MCF 10A (cell line): ENCODE measurements around the gene PLA2G3. TPM values are rescaled to one million over a fixed set of nuclear protein-coding genes. Genes with fewer than 3 reads are reported as not detected.

Experiments used
- BruUV-seq: library from RNA; stranded (reverse); fragments of 400-500 nt; replicated peaks from 2 replicates; lab custom pipeline; 2021; lab: Mats Ljungman, UMichigan
- CTCF ChIA-PET: fragments of 300-600 bp; sonication (Branson Sonifier 250); formaldehyde crosslinking; extraction: SDS; loops from one replicate; lab custom pipeline; 2021; ENCODE audit warnings: antibody characterized with exemption, inconsistent platforms; lab: Yijun Ruan, JAX
- POLR2A ChIA-PET: fragments of 300-600, 350-650 bp; sonication (Branson Sonifier 250); formaldehyde crosslinking; extraction: SDS; loops from one replicate; lab custom pipeline; 2020; ENCODE audit warnings: antibody characterized with exemption, inconsistent platforms; lab: Yijun Ruan, JAX
- DNase-seq: peaks from one replicate; pipeline ENCODE4 v3.0.0-alpha.2; 2018; ENCODE audit not compliant: unreplicated experiment
- H3K27ac Mint-ChIP-seq: one replicate; pipeline ENCODE4 v1.8.0; 2022; ENCODE audit warnings: mild to moderate bottlenecking, low read depth, mixed read lengths; ENCODE audit not compliant: unreplicated experiment
- H3K27me3 Mint-ChIP-seq: one replicate; pipeline ENCODE4 v1.8.0; 2022; ENCODE audit warnings: mixed read lengths; ENCODE audit not compliant: insufficient read depth, unreplicated experiment
- H3K36me3 Mint-ChIP-seq: one replicate; pipeline ENCODE4 v1.8.0; 2022; ENCODE audit warnings: mild to moderate bottlenecking, moderate library complexity, mixed read lengths; ENCODE audit not compliant: insufficient read depth, unreplicated experiment
- H3K4me1 Mint-ChIP-seq: one replicate; pipeline ENCODE4 v1.8.0; 2022; ENCODE audit warnings: mixed read lengths; ENCODE audit not compliant: insufficient read depth, unreplicated experiment
- H3K4me3 Mint-ChIP-seq: one replicate; pipeline ENCODE4 v1.8.0; 2022; ENCODE audit warnings: mild to moderate bottlenecking, moderate library complexity, mixed read lengths; ENCODE audit not compliant: unreplicated experiment
- H3K9me3 Mint-ChIP-seq: one replicate; pipeline ENCODE4 v1.8.0; 2022; ENCODE audit warnings: mixed read lengths; ENCODE audit not compliant: unreplicated experiment
- CTCF ChIP-seq: fragments of 200-600 bp; IDR thresholded peaks from one replicate; pipeline ENCODE4 v1.8.0; 2022; ENCODE audit warnings: antibody characterized with exemption, mild to moderate bottlenecking; ENCODE audit not compliant: unreplicated experiment
- intact Hi-C: fragments of 100-400 bp; cut with micrococcal nuclease; formaldehyde crosslinking; loops from 2 replicates; pipeline ENCODE4 v1.14.1; 2022
- total RNA-seq: library from RNA; stranded (reverse); gene quantifications from 2 replicates; pipeline ENCODE4 v1.2.3, GENCODE V29; 2022

Gene PLA2G3
- total RNA-seq, 1 experiment from 2014 or later = not detected

DNA sequence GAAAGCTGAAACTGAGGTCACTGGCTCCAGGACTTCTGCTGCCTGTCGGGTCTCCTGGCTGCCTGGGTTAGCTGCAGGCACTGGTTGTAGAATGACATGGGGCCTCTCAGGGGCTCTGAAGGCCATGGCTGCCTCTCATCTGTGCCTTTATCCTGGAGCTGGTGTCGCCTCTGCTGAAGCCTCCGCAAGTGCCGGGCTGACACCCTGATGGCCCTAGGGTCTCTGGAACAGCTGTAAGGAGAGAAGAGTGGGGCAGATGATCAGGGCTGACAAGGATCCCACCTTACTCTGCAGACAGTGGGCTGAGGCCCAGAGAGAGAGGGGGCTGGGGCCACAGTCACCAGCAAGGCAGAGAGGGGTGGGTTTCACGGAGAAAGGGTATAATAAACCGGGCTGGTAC is 4.6 kb downstream of the PLA2G3 start:
- no peaks in the 10 kb centered on the region for H3K9me3 Mint-ChIP-seq
- intact Hi-C loops = no loop called here
- TF ChIP-seq CTCF = no peak
- no peak overlapping the region for H3K4me3 Mint-ChIP-seq
- BruUV-seq = no TSS peak
- no peaks in the 10 kb centered on the region for H3K27me3 Mint-ChIP-seq
- ChIA-PET CTCF (no interaction called here), POLR2A (interaction anchor here (0.6 to 0.9 kb wide), 2 partner anchors 52 to 436 kb away, joined by 3 read pairs; no protein-coding TSS in a partner anchor)
- no peak for DNase-seq
- H3K4me1 Mint-ChIP-seq = no peaks in the 10 kb centered on the region
- no peaks in the 10 kb centered on the region for H3K36me3 Mint-ChIP-seq
- H3K27ac Mint-ChIP-seq = peak overlapping the region; percentile 52

- Mint-ChIP-seq H3K9me3 (no peaks in the 10 kb centered on the region), H3K27ac (no peak overlapping the region), H3K4me3 (no peak overlapping the region), H3K4me1 (no peaks in the 10 kb centered on the region), H3K27me3 (no peaks in the 10 kb centered on the region), H3K36me3 (no peaks in the 10 kb centered on the region)
- no TSS peak for BruUV-seq
- ChIA-PET CTCF (interaction anchor here (0.6 kb wide), 2 partner anchors 27 to 158 kb away, joined by 3 read pairs; partner anchors contain the start of gene SELENOM), POLR2A (no interaction called here)
- TF ChIP-seq CTCF = no peak
- no peak for DNase-seq
- intact Hi-C loops = no loop called here
Measured at GRCh38 chr22:31134688-31135087, 5.6 kb downstream of the PLA2G3 start.

DNA sequence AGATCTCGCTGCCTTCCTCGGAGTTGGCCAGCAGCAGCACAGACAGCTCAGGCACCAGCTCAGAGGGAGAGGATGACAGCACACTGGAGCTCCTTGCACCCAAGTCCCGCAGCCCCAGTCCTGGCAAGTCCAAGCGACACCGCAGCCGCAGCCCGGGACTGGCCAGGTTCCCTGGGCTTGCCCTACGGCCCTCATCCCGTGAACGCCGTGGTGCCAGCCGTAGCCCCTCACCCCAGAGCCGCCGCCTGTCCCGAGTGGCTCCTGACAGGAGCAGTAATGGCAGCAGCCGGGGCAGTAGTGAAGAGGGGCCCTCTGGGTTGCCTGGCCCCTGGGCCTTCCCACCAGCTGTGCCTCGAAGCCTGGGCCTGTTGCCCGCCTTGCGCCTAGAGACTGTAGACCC is 6.4 kb downstream of the PLA2G3 start:
- no peaks in the 10 kb centered on the region for H3K27me3 Mint-ChIP-seq
- no peak for TF ChIP-seq CTCF
- H3K4me1 Mint-ChIP-seq = no peaks in the 10 kb centered on the region
- no TSS peak for BruUV-seq
- H3K4me3 Mint-ChIP-seq = no peak overlapping the region
- no peak for DNase-seq
- intact Hi-C loops = no loop called here
- CTCF ChIA-PET = interaction anchor here (0.6 kb wide), 2 partner anchors 158 to 378 kb away, joined by 3 read pairs; no protein-coding TSS in a partner anchor
- H3K36me3 Mint-ChIP-seq = no peaks in the 10 kb centered on the region
- H3K27ac Mint-ChIP-seq = no peak overlapping the region
- no peaks in the 10 kb centered on the region for H3K9me3 Mint-ChIP-seq
- POLR2A ChIA-PET = interaction anchor here (0.6 to 1.1 kb wide), 2 partner anchors 10 to 148 kb away, joined by 3 read pairs; no protein-coding TSS in a partner anchor

- H3K27ac Mint-ChIP-seq = no peak overlapping the region
- H3K27me3 Mint-ChIP-seq = no peaks in the 10 kb centered on the region
- no TSS peak for BruUV-seq
- H3K9me3 Mint-ChIP-seq = no peaks in the 10 kb centered on the region
- H3K36me3 Mint-ChIP-seq = no peaks in the 10 kb centered on the region
- no peak overlapping the region for H3K4me3 Mint-ChIP-seq
- CTCF ChIA-PET = interaction anchor here (0.6 to 1.5 kb wide), 2 partner anchors 18 to 686 kb away, joined by 3 to 4 read pairs; no protein-coding TSS in a partner anchor
- no peak for DNase-seq
- POLR2A ChIA-PET = no interaction called here
- intact Hi-C loops = no loop called here
- TF ChIP-seq CTCF = no peak
- no peaks in the 10 kb centered on the region for H3K4me1 Mint-ChIP-seq
Measured at GRCh38 chr22:31130873-31131272, 9.4 kb downstream of the PLA2G3 start.
